Measurements from ENCODE around the gene AMER2. TPM values are rescaled to one million over a fixed set of nuclear protein-coding genes. Genes with fewer than 3 reads are reported as not detected.
A peak's percentile ranks its signal among the peaks of the same experiment; 100 is the strongest.

The AMER2 gene
- total and polyA plus RNA-seq, 2 experiments from 2014 or later: 0.09 to 0.15 TPM

- Histone ChIP-seq H3K27ac (no peak overlapping the region), H3K27me3 (no peaks in the 10 kb centered on the region), H3K4me3 (no peak overlapping the region), H3K36me3 (no peaks in the 10 kb centered on the region), H3K4me1 (ENCODE audit: low read depth) (no peaks in the 10 kb centered on the region), H3K9me3 (ENCODE audit: low read depth) (no peaks in the 10 kb centered on the region)
- no peak for DNase-seq (ENCODE audit: low read depth in 1 of 2, low spot score in 1 of 2)
- TF ChIP-seq, protein P1, sequence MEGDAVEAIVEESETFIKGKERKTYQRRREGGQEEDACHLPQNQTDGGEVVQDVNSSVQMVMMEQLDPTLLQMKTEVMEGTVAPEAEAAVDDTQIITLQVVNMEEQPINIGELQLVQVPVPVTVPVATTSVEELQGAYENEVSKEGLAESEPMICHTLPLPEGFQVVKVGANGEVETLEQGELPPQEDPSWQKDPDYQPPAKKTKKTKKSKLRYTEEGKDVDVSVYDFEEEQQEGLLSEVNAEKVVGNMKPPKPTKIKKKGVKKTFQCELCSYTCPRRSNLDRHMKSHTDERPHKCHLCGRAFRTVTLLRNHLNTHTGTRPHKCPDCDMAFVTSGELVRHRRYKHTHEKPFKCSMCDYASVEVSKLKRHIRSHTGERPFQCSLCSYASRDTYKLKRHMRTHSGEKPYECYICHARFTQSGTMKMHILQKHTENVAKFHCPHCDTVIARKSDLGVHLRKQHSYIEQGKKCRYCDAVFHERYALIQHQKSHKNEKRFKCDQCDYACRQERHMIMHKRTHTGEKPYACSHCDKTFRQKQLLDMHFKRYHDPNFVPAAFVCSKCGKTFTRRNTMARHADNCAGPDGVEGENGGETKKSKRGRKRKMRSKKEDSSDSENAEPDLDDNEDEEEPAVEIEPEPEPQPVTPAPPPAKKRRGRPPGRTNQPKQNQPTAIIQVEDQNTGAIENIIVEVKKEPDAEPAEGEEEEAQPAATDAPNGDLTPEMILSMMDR (IDR thresholded peaks at IDR 0.05; ENCODE audit: low read depth, low read length): no peak
Observed at GRCh38 chr13:25203127-25203740, 31.1 kb upstream of the AMER2 start.

DNA sequence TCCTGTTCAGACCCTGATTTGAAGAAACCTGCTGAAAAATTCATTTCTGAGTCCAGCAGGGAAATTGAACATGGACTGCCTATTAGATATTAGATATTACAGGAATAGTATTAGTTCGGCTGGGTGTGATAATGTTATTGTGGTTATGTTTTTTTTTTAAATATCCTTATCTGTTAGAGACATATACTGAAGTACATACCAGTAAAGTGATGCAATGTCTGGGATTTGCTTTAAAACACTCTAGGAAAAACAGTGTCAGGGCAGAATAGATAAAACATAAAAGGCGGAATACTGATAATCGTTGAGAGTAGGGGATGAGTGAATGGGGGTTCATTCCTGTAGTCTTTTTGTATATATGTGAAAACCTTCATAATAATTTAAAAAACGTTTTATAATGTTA lies 28.7 kb upstream of the AMER2 start:
- TF ChIP-seq, protein P1 (IDR thresholded peaks at IDR 0.05; ENCODE audit: low read depth, low read length): no peak
- no peak overlapping the region for H3K27ac ChIP-seq

GRCh38 chr13:25198647-25199046 lies 26.6 kb upstream of the AMER2 start:
- Histone ChIP-seq H3K9me3 (ENCODE audit: low read depth) (no peaks in the 10 kb centered on the region), H3K4me1 (ENCODE audit: low read depth) (no peaks in the 10 kb centered on the region), H3K4me3 (no peak overlapping the region), H3K27ac (no peak overlapping the region), H3K36me3 (no peaks in the 10 kb centered on the region), H3K27me3 (no peaks in the 10 kb centered on the region)
- TF ChIP-seq, protein P1 (IDR thresholded peaks at IDR 0.05; ENCODE audit: low read depth, low read length): no peak
- DNase-seq (ENCODE audit: low read depth in 1 of 2, low spot score in 1 of 2): no peak

More for the DNA sequence above, 28.7 kb upstream of the AMER2 start:
- H3K9me3 ChIP-seq (ENCODE audit: low read depth): no peaks in the 10 kb centered on the region
- no peaks in the 10 kb centered on the region for H3K27me3 ChIP-seq
- no peaks in the 10 kb centered on the region for H3K4me1 ChIP-seq (ENCODE audit: low read depth)
- no peak overlapping the region for H3K4me3 ChIP-seq
- H3K36me3 ChIP-seq: no peaks in the 10 kb centered on the region
- DNase-seq (ENCODE audit: low read depth in 1 of 2, low spot score in 1 of 2): peak in 1 of 2 donors; percentile 2

DNA sequence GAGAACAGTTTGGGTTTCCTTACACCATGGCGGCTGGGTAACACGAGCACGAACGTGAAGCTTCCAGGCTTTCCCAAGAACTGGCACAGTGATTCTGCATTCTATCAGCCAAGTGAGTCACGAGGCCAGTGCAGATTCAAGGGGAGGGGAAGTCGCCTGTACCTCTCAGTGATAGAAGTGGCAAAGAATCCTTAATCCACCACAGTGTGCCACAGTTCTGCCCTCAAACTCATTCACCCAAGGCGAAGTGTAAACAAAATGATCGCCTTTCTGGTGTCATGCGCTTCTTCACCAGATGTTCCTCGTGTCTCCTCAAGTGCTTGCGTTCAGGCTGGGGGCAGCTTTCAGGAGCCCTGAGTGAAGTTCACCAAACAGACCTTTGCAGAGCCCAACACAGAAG lies 24.9 kb upstream of the AMER2 start:
- no peak for DNase-seq (ENCODE audit: low read depth in 1 of 2, low spot score in 1 of 2)
- H3K9me3 ChIP-seq (ENCODE audit: low read depth): no peaks in the 10 kb centered on the region
- H3K4me3 ChIP-seq: no peak overlapping the region
- no peaks in the 10 kb centered on the region for H3K36me3 ChIP-seq
- TF ChIP-seq, protein P1 (IDR thresholded peaks at IDR 0.05; ENCODE audit: low read depth, low read length): no peak
- H3K27me3 ChIP-seq: no peaks in the 10 kb centered on the region
- H3K27ac ChIP-seq: no peak overlapping the region
- no peaks in the 10 kb centered on the region for H3K4me1 ChIP-seq (ENCODE audit: low read depth)

DNA sequence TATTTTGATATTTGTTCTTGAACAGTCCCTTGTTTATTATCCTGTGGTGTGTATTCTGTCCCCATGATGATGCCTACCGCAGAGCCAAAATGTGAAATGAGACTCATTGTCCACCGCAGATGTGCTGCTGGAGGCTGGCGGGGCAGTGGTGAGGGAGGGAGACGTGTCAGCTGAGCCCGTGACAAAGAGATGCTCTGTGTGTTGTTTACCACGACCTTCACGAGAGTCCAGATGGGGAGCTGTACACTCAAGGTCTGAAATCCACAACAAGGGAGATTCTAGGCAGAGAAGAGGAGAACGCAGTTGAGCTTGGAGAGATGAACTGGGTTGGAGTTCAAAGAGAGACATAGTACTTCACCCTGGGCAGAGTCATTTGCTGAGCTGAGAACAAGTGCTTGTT lies 20.8 kb upstream of the AMER2 start:
- H3K36me3 ChIP-seq: no peaks in the 10 kb centered on the region
- no peak for DNase-seq (ENCODE audit: low read depth in 1 of 2, low spot score in 1 of 2)
- H3K4me1 ChIP-seq (ENCODE audit: low read depth): no peaks in the 10 kb centered on the region
- H3K27me3 ChIP-seq: no peaks in the 10 kb centered on the region
- H3K4me3 ChIP-seq: no peak overlapping the region
- TF ChIP-seq, protein P1 (IDR thresholded peaks at IDR 0.05; ENCODE audit: low read depth, low read length): no peak
- no peaks in the 10 kb centered on the region for H3K9me3 ChIP-seq (ENCODE audit: low read depth)
- no peak overlapping the region for H3K27ac ChIP-seq
